GM23338 (cell line): ENCODE data around the gene CHST11. TPM values are rescaled to one million over a fixed set of nuclear protein-coding genes. Genes with fewer than 3 reads are reported as not detected.

ENCODE experiments used
- ATAC-seq: fragments of 200-7000 bp; cut with Tn5 transposase; 3 replicates; pipeline ENCODE4 v1.9.1; 2020
- DNase-seq: peaks from one replicate; pipeline ENCODE4 v3.0.0-alpha.2; 2015; ENCODE audit warnings: low spot score
- H2AFZ ChIP-seq: fragments of 200-600 bp; sonication (generic); 2 replicates; pipeline ENCODE4 v1.8.0; 2016; ENCODE audit warnings: antibody characterized with exemption, mild to moderate bottlenecking, moderate library complexity
- H3F3A ChIP-seq: fragments of 200-600 bp; sonication (generic); replicated peaks from 2 replicates; pipeline ENCODE4 v1.8.0; 2017; ENCODE audit warnings: antibody characterized with exemption, mixed run types, low read depth
- H3K27ac ChIP-seq: fragments of 200-600 bp; sonication (generic); 2 replicates; pipeline ENCODE4 v1.6.1; 2016; ENCODE audit warnings: low read depth
- H3K27me3 ChIP-seq: fragments of 200-600 bp; sonication (generic); 2 replicates; pipeline ENCODE4 v1.8.0; 2016; ENCODE audit warnings: mild to moderate bottlenecking, mixed run types, moderate library complexity; ENCODE audit not compliant: insufficient read depth
- H3K36me3 ChIP-seq: fragments of 200-600 bp; sonication (generic); 2 replicates; pipeline ENCODE4 v1.8.0; 2016; ENCODE audit warnings: mild to moderate bottlenecking; ENCODE audit not compliant: insufficient read depth
- H3K4me1 ChIP-seq: fragments of 200-600 bp; sonication (generic); 2 replicates; pipeline ENCODE4 v1.8.0; 2016; ENCODE audit warnings: mild to moderate bottlenecking, moderate library complexity; ENCODE audit not compliant: insufficient read depth
- H3K4me2 ChIP-seq: fragments of 200-600 bp; sonication (generic); 2 replicates; pipeline ENCODE4 v1.7.1; 2017; ENCODE audit warnings: mixed run types
- H3K4me3 ChIP-seq: fragments of 200-600 bp; sonication (generic); 2 replicates; pipeline ENCODE4 v1.6.1; 2016; ENCODE audit warnings: mixed run types
- H3K79me2 ChIP-seq: fragments of 200-600 bp; sonication (generic); replicated peaks from 2 replicates; pipeline ENCODE4 v1.8.0; 2017; ENCODE audit warnings: mild to moderate bottlenecking; ENCODE audit not compliant: insufficient read depth
- H3K9me2 ChIP-seq: fragments of 200-600 bp; sonication (generic); 2 replicates; pipeline ENCODE4 v1.8.0; 2017; ENCODE audit not compliant: insufficient read depth
- H4K20me1 ChIP-seq: fragments of 200-600 bp; sonication (generic); replicated peaks from 2 replicates; pipeline ENCODE4 v1.8.0; 2017; ENCODE audit warnings: mild to moderate bottlenecking; ENCODE audit not compliant: insufficient read depth
- H3K27ac Mint-ChIP-seq: 2 replicates; pipeline ENCODE4 v1.8.0; 2020; ENCODE audit warnings: inconsistent platforms, mild to moderate bottlenecking, moderate library complexity, mixed read lengths
- H3K27me3 Mint-ChIP-seq: 3 replicates; pipeline ENCODE4 v1.8.0; 2022; ENCODE audit warnings: low read depth, mild to moderate bottlenecking, moderate library complexity, mixed read lengths, inconsistent platforms; ENCODE audit not compliant: insufficient read depth, poor library complexity
- H3K36me3 Mint-ChIP-seq: 3 replicates; pipeline ENCODE4 v1.8.0; 2021; ENCODE audit warnings: low read depth, mild to moderate bottlenecking, inconsistent platforms, moderate library complexity, mixed read lengths
- H3K4me1 Mint-ChIP-seq: 3 replicates; pipeline ENCODE4 v1.8.0; 2020; ENCODE audit warnings: mild to moderate bottlenecking, inconsistent platforms, mixed read lengths
- H3K4me3 Mint-ChIP-seq: 3 replicates; pipeline ENCODE4 v1.8.0; 2021; ENCODE audit warnings: moderate library complexity, mild to moderate bottlenecking, inconsistent platforms, mixed read lengths
- H3K9me3 Mint-ChIP-seq: 3 replicates; pipeline ENCODE4 v1.8.0; 2020; ENCODE audit warnings: moderate library complexity, mild to moderate bottlenecking, inconsistent platforms, mixed read lengths
- CTCF ChIP-seq, 2 experiments: fragments of 200-600 bp in 1 of 2; sonication (generic) in 1 of 2; conservative IDR thresholded peaks; 2 replicates each; pipeline versions ENCODE4 v1.5.1 to v1.6.1; 2016 to 2017; ENCODE audit warnings: antibody characterized with exemption in 2 of 2, low read depth in 2 of 2, mild to moderate bottlenecking in 2 of 2, moderate library complexity in 1 of 2
- ETS1 ChIP-seq: IDR thresholded peaks from 2 replicates; pipeline ENCODE4 v1.6.1; 2016; ENCODE audit warnings: antibody characterized with exemption
- EZH2 ChIP-seq: fragments of 200-600 bp; sonication (generic); IDR thresholded peaks from one replicate; pipeline ENCODE4 v1.8.0; 2017; ENCODE audit warnings: antibody characterized with exemption, mild to moderate bottlenecking, low read depth; ENCODE audit not compliant: unreplicated experiment
- EZH2phosphoT487 ChIP-seq: fragments of 200-600 bp; sonication (generic); IDR thresholded peaks from one replicate; pipeline ENCODE4 v1.8.1; 2018; ENCODE audit warnings: antibody characterized with exemption; ENCODE audit not compliant: unreplicated experiment
- JUNB ChIP-seq: IDR thresholded peaks from one replicate; pipeline ENCODE4 v1.6.1; 2016; ENCODE audit warnings: antibody characterized with exemption; ENCODE audit not compliant: unreplicated experiment
- NANOG ChIP-seq: IDR thresholded peaks from 2 replicates; pipeline ENCODE4 v1.6.1; 2016; ENCODE audit warnings: antibody characterized with exemption, borderline replicate concordance
- POLR2AphosphoS5 ChIP-seq: IDR thresholded peaks from 2 replicates; pipeline ENCODE4 v1.6.1; 2016; ENCODE audit warnings: antibody characterized with exemption, low read depth
- STAT1 ChIP-seq: IDR thresholded peaks from one replicate; pipeline ENCODE4 v1.6.1; 2016; ENCODE audit warnings: antibody characterized with exemption; ENCODE audit not compliant: unreplicated experiment
- ZNF114 ChIP-seq: fragments of 250-450 bp; sonication (Bioruptor Pico); IDR thresholded peaks from 2 replicates; pipeline ENCODE4 v1.5.0; 2020; ENCODE audit warnings: mild to moderate bottlenecking, moderate library complexity
- ZNF331 ChIP-seq: fragments of 250-450 bp; sonication (Bioruptor Pico); IDR thresholded peaks from 2 replicates; pipeline ENCODE4 v1.5.0; 2020; ENCODE audit warnings: low read depth, mild to moderate bottlenecking, moderate library complexity
- polyA plus RNA-seq: library from polyadenylated mRNA; unstranded; fragments of >200 nt; fragmentation: Nextera tagmentation; extraction: Ambion mirVana; gene quantifications from 2 replicates; pipeline ENCODE4 v1.2.1, GENCODE V29; 2016
- total RNA-seq: library from RNA; depleted of rRNA; stranded (reverse); fragments of >200 nt; shearing (Covaris generic); gene quantifications from 2 replicates; pipeline ENCODE4 v1.2.3, GENCODE V29; 2014

Gene CHST11
- total and polyA plus RNA-seq, 2 experiments from 2014 or later = 7.7 to 25.7 TPM

GRCh38 chr12:104680070-104680469 lies 223.3 kb downstream of the CHST11 start:
- Mint-ChIP-seq H3K27me3 (peaks cover 2% of the 10 kb centered on the region), H3K36me3 (no peaks in the 10 kb centered on the region; the same call in 2 of the 3 replicates), H3K9me3 (no peaks in the 10 kb centered on the region), H3K4me3 (no peak overlapping the region), H3K4me1 (peaks cover 15% of the 10 kb centered on the region), H3K27ac (no peak overlapping the region)
- DNase-seq (peak; percentile 70), ATAC-seq (peak; percentile 92)
- Histone ChIP-seq H3K4me1 (peaks cover 12% of the 10 kb centered on the region), H4K20me1 (no peaks in the 10 kb centered on the region; the same call in 1 of the 2 replicates), H3K4me2 (no peak overlapping the region), H3K4me3 (no peak overlapping the region), H2AFZ (no peak overlapping the region), H3K27me3 (no peaks in the 10 kb centered on the region), H3K79me2 (no peaks in the 10 kb centered on the region), H3K36me3 (no peaks in the 10 kb centered on the region), H3F3A (no peaks in the 10 kb centered on the region), H3K9me2 (no peaks in the 10 kb centered on the region), H3K27ac (no peak overlapping the region)
- TF ChIP-seq ZNF331 (CRISPR knock-in tag) = no peak
- peak; percentile 57 to 80 for TF ChIP-seq CTCF (conservative IDR thresholded peaks at IDR 0.05; ENCODE audit: low read depth in 2 of 2)

DNA sequence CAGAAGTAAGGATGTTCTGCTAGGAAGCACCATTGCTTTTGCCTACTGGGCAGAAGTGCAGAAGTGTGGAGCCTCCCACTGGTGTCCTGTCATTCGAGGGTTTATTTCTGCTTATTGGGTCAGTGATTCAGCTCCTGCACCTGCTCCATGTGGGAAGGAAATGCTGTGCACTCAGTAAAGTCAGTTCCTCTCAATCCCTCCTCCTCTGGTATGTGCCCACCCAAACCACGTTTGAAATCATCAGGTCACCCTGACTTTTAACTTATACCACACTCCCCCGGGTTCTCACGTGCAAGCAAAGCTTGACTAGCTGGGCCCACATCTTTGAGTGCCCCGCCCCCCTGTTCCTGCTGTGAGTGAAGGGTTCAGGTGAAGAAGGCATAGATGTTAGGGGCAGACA lies 223.7 kb downstream of the CHST11 start:
- Mint-ChIP-seq H3K27ac (no peak overlapping the region), H3K4me1 (peaks cover 15% of the 10 kb centered on the region), H3K36me3 (no peaks in the 10 kb centered on the region; the same call in 2 of the 3 replicates), H3K9me3 (no peaks in the 10 kb centered on the region), H3K27me3 (peaks cover 2% of the 10 kb centered on the region), H3K4me3 (no peak overlapping the region)
- Histone ChIP-seq H3K27ac (no peak overlapping the region), H3K9me2 (no peaks in the 10 kb centered on the region), H3F3A (no peaks in the 10 kb centered on the region), H3K4me1 (peaks cover 12% of the 10 kb centered on the region), H3K4me2 (no peak overlapping the region), H3K27me3 (no peaks in the 10 kb centered on the region), H3K79me2 (no peaks in the 10 kb centered on the region), H3K4me3 (no peak overlapping the region), H3K36me3 (no peaks in the 10 kb centered on the region), H4K20me1 (no peaks in the 10 kb centered on the region; the same call in 1 of the 2 replicates), H2AFZ (no peak overlapping the region)
- DNase-seq (no peak), ATAC-seq (no peak)
- TF ChIP-seq ETS1 (no peak), ZNF331 (CRISPR knock-in tag) (no peak), JUNB (no peak), STAT1 (no peak), ZNF114 (CRISPR knock-in tag) (no peak), EZH2phosphoT487 (no peak), POLR2AphosphoS5 (no peak), EZH2 (no peak), NANOG (no peak)
